GM21381 (cell line): Measurements from ENCODE around the gene DNM2.
"Not testable (repeated sequence)": the region's sequence is repeated elsewhere in the genome, so short reads cannot be mapped to it uniquely, and the experiment has no call there.

Source experiments
- ATAC-seq: cut with Tn5 transposase; IDR thresholded peaks from one replicate; pipeline ENCODE4 v1.9.1; 2021; ENCODE audit warnings: mild to moderate bottlenecking, moderate library complexity; ENCODE audit not compliant: unreplicated experiment

DNM2 gene

GRCh38 chr19:10724573-10725071 is 6.7 kb downstream of the DNM2 start:
- no peak for ATAC-seq

- ATAC-seq, result no peak
Observed at GRCh38 chr19:10725415-10725814, 7.5 kb downstream of the DNM2 start.

DNA sequence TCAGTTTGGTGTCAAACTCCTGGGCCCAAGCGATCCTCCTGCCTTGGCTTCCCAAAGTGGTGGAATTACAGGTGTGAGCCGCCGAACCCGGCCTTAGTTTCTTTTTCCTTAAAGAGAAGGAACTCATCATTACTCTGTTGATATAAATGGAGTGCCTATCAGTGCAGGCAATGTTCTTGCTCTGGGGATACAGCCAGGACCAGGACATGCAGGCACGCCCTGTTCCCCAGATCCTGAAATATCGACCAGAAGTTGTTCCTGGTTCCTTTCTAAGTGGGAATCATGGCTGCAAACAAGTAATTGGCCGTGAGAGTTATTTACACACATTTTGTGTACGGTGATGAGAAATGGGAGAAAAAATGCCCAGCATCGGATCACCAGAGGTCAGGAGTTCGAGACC is 8.4 kb downstream of the DNM2 start:
- no peak for ATAC-seq

GRCh38 chr19:10727685-10728201 is 9.9 kb downstream of the DNM2 start:
- ATAC-seq, result no peak

GRCh38 chr19:10729411-10729810 is 11.5 kb downstream of the DNM2 start:
- no peak for ATAC-seq

DNA sequence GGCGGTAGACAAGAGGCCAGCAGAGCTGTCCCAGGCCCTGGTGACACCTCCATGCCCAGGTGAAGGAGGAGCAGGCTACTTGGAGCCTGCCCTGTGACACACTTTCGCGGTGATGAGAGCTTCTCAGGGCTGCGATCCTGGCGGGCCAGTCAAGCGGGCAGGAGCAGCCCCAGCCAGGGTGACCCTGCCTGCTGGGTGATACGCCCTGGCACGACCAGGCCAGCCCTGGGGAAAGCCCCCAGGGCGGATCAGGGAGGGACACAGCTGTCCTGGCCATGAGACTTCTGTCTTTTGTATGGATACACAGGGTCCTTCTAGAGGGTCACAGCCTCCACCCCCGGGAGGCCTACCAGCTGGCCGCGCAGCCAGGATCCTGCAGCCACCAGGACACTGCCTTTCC is 13.1 kb downstream of the DNM2 start:
- ATAC-seq, result no peak

DNA sequence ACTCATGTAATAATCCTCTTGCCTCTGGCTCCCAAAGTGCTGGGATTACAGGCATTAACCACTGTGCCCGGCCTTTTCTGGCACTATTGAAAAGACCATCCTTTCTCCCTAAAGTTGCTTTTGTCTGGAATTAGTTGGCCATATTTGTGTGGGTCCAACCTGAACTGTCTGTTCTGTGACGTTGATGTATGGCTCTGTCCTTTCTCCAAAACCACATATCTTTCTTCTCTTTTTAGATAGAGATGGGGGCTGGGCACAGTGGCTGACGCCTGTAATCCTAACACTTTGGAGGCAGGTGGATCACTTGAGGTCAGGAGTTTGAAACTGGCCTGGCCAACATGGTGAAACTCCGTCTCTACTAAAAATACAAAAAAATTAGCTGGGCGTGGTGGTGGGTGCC is 17.9 kb downstream of the DNM2 start:
- ATAC-seq, result no peak

GRCh38 chr19:10736189-10736588 is 18.3 kb downstream of the DNM2 start:
- ATAC-seq, result no peak

DNA sequence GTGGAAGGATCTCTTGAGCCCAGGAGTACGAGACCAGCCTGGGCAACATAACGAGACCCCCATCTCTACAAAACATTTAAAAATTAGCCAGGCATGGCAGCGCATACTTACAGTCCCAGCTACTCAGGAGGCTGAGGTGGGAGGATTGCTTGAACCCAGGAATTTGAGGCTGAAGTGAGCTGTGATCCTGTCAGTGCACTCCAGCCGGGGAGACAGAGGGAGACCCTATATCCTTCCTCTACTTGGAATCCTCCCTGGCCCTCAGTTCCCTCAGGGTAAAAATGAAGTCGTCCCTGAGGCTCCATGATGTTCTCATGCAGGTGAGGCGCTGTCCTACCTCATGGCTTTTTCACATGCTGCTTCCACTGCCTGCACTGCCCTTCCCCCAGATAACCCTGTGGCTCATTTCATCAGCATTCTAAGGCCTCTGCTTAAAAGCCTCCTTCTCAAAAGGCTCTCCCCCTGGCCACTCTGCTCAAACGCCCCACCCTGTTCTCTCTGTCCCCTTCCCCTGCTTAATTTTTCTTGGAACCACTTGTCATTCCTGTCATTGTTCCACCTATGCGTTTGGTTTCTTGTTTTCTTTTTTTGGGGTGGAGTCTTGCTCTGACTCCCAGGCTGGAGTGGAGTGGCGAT is 19.2 kb downstream of the DNM2 start:
- ATAC-seq, result no peak

GRCh38 chr19:10737722-10738121 is 19.8 kb downstream of the DNM2 start:
- ATAC-seq, result no peak

GRCh38 chr19:10740798-10741197 is 22.9 kb downstream of the DNM2 start:
- no peak for ATAC-seq

DNA sequence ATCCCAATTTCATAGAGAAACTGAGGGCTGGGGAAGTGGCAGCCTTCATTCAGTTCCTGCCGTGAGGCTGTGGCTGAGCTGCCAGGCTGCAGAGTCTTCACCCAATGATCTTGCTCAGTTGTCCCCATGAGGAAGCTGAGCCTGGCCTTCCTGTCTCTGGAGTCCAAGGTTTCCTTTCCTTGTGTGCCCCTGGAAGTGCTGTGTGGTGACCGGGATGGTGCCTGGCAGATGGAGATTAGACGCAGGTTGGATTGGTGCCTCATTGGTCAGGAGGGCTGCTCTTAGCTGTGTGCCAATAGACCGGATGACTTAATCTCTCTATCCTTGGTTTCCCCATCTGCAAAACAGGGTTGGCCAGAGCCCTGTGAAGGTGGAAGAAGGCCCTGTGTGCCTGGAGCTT is 24.6 kb downstream of the DNM2 start:
- ATAC-seq, result no peak

- ATAC-seq, result no peak
Observed at GRCh38 chr19:10744253-10744798, 26.4 kb downstream of the DNM2 start.

- ATAC-seq, result no peak
Observed at GRCh38 chr19:10744801-10745293, 27.0 kb downstream of the DNM2 start.

- ATAC-seq, result not testable (repeated sequence)
Observed at GRCh38 chr19:10746437-10746836, 28.6 kb downstream of the DNM2 start.

DNA sequence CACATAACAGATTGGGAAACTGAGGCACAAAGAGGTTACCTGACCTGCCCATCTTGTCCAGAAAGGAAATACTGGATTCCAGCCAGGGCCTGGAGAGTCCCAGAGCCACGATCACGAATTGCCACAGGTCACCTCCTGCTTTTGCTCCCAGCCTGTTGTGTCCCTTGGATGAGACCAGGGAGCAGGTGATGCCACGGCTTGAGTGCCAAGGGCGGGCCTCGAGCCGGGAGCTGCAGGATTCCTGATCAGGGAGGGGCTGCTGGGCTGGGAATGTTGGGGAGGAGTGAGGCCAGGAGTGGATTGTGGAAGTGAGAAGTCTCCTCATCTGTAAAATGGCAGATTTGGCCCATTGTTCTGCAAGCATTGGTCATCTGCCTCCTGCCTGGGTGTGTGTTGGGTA is 29.4 kb downstream of the DNM2 start:
- no peak for ATAC-seq

GRCh38 chr19:10747674-10748073 is 29.8 kb downstream of the DNM2 start:
- no peak for ATAC-seq

- no peak for ATAC-seq
Observed at GRCh38 chr19:10748195-10748926, 30.5 kb downstream of the DNM2 start.

DNA sequence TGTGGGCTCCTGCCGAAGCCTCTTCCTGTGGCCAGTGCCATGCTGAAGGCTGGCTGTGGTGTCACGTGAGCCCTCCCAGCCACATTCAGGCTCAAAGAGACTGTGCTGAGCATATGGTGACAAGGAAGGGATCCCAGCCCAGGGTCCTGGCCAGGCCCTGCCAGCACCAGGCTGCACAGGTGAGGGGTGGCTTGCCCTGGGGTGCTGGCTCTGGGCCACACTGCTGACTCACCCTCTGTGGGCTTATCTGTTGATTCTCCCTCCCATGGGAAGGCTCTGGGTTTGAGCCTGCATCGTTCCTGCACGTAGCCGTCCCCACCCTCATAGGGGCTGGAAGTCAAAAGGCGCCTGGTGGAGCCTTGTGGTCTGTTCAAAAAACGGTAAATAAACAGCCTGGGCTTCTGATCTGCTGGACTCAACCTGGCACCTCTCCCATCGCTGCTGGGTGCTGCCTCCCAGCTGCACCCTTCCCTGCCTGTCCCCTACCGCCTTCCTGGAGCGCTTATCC is 31.1 kb downstream of the DNM2 start:
- no peak for ATAC-seq

GRCh38 chr19:10749435-10750384 is 31.8 kb downstream of the DNM2 start:
- no peak for ATAC-seq
